Measurements from ENCODE around the gene DOCK3. TPM values are rescaled to one million over a fixed set of nuclear protein-coding genes. Genes with fewer than 3 reads are reported as not detected.
A peak's percentile ranks its signal among the peaks of the same experiment; 100 is the strongest.
"Not testable (repeated sequence)": the region's sequence is repeated elsewhere in the genome, so short reads cannot be mapped to it uniquely, and the experiment has no call there.

Gene DOCK3
- total RNA-seq, 4 donors from 2014 or later: 4.0 to 6.3 (median 5.8) TPM

GRCh38 chr3:51361746-51362145, 687.0 kb downstream of the DOCK3 start:
- no peak for DNase-seq (ENCODE audit: low spot score in 2 of 2)
- TF ChIP-seq EP300 (IDR thresholded peaks at IDR 0.05) (no peak), POLR2A (IDR thresholded peaks at IDR 0.05) (no peak), CTCF (IDR thresholded peaks at IDR 0.05) (no peak)
- no peaks in the 10 kb centered on the region for H3K4me1 ChIP-seq
- H3K9me3 ChIP-seq: no peaks in the 10 kb centered on the region
- no peak overlapping the region for H3K27ac ChIP-seq
- H3K27me3 ChIP-seq: no peaks in the 10 kb centered on the region
- 89 to 94% methylated on average over 6 of the region's 6 CpGs for WGBS, 2 donors
- H3K4me3 ChIP-seq: no peak overlapping the region
- no peaks in the 10 kb centered on the region for H3K36me3 ChIP-seq

- Histone ChIP-seq H3K4me1 (no peaks in the 10 kb centered on the region), H3K36me3 (no peaks in the 10 kb centered on the region), H3K4me3 (no peak overlapping the region), H3K27ac (no peak overlapping the region), H3K9me3 (no peaks in the 10 kb centered on the region), H3K27me3 (no peaks in the 10 kb centered on the region)
- 79 to 86% methylated on average over 9 of the region's 9 CpGs for WGBS, 2 donors
- no peak for DNase-seq (ENCODE audit: low spot score in 2 of 2)
- no peak for TF ChIP-seq EP300 (IDR thresholded peaks at IDR 0.05)
- TF ChIP-seq POLR2A (IDR thresholded peaks at IDR 0.05): no peak
- no peak for TF ChIP-seq CTCF (IDR thresholded peaks at IDR 0.05)
Measured at GRCh38 chr3:51362476-51362875, 687.7 kb downstream of the DOCK3 start.

GRCh38 chr3:51368276-51368675, 693.5 kb downstream of the DOCK3 start:
- H3K36me3 ChIP-seq; H3K4me1 ChIP-seq; H3K9me3 ChIP-seq; DNase-seq (ENCODE audit: low spot score in 2 of 2); H3K4me3 ChIP-seq; H3K27me3 ChIP-seq; H3K27ac ChIP-seq: not testable (repeated sequence)
- WGBS, 2 donors: 92 to 96% methylated on average over 8 of the region's 8 CpGs

GRCh38 chr3:51371943-51372557, 697.3 kb downstream of the DOCK3 start:
- Histone ChIP-seq H3K9me3 (peaks cover 0 to 7% (median 0%) of the 10 kb centered on the region in 4 donors), H3K4me3 (no peak overlapping the region), H3K36me3 (no peaks in the 10 kb centered on the region), H3K4me1 (no peaks in the 10 kb centered on the region), H3K27me3 (no peaks in the 10 kb centered on the region), H3K27ac (no peak overlapping the region)
- WGBS, 2 donors: 27 to 31% methylated on average over 4 of the region's 4 CpGs
- DNase-seq (ENCODE audit: low spot score in 2 of 2): peak in 1 of 2 donors; percentile 83
- TF ChIP-seq EP300 (IDR thresholded peaks at IDR 0.05) (no peak), CTCF (IDR thresholded peaks at IDR 0.05) (peak; percentile 32 to 61 (median 46))

GRCh38 chr3:51373658-51374421, 699.1 kb downstream of the DOCK3 start:
- H3K27me3 ChIP-seq: no peaks in the 10 kb centered on the region
- H3K9me3 ChIP-seq: no peaks in the 10 kb centered on the region
- WGBS, 2 donors: 75 to 84% methylated on average over 5 of the region's 5 CpGs
- no peak overlapping the region for H3K4me3 ChIP-seq
- no peak for DNase-seq (ENCODE audit: low spot score in 2 of 2)
- no peaks in the 10 kb centered on the region for H3K4me1 ChIP-seq
- TF ChIP-seq POLR2A (IDR thresholded peaks at IDR 0.05): no peak
- no peak for TF ChIP-seq CTCF (IDR thresholded peaks at IDR 0.05)
- no peak for TF ChIP-seq EP300 (IDR thresholded peaks at IDR 0.05)
- H3K27ac ChIP-seq: no peak overlapping the region
- no peaks in the 10 kb centered on the region for H3K36me3 ChIP-seq
